GM23248 (cell line): ENCODE results near the gene ARSI. TPM values are rescaled to one million over a fixed set of nuclear protein-coding genes. Genes with fewer than 3 reads are reported as not detected.

Source experiments
- DNase-seq: peaks from one replicate; pipeline ENCODE4 v3.0.0-alpha.2; 2015
- H2AFZ ChIP-seq: fragments of 200-600 bp; sonication (generic); 2 replicates; pipeline ENCODE4 v1.6.1; 2016; ENCODE audit warnings: antibody characterized with exemption
- H3F3A ChIP-seq: fragments of 200-600 bp; sonication (generic); 2 replicates; pipeline ENCODE4 v1.6.1; 2016; ENCODE audit warnings: mild to moderate bottlenecking, antibody characterized with exemption, mixed run types; ENCODE audit not compliant: insufficient read depth
- H3K27ac ChIP-seq: fragments of 200-600 bp; sonication (generic); 2 replicates; pipeline ENCODE4 v1.5.1; 2016; ENCODE audit warnings: mild to moderate bottlenecking
- H3K27me3 ChIP-seq: fragments of 200-600 bp; sonication (generic); replicated peaks from 2 replicates; pipeline ENCODE4 v1.6.1; 2016; ENCODE audit warnings: mild to moderate bottlenecking; ENCODE audit not compliant: insufficient read depth
- H3K36me3 ChIP-seq: fragments of 200-600 bp; sonication (generic); 2 replicates; pipeline ENCODE4 v1.6.1; 2016; ENCODE audit warnings: low read depth, mild to moderate bottlenecking
- H3K4me1 ChIP-seq: fragments of 200-600 bp; sonication (generic); 2 replicates; pipeline ENCODE4 v1.6.1; 2016; ENCODE audit warnings: mild to moderate bottlenecking; ENCODE audit not compliant: insufficient read depth
- H3K4me2 ChIP-seq: fragments of 200-600 bp; sonication (generic); one replicate; pipeline ENCODE4 v1.6.1; 2016; ENCODE audit warnings: mild to moderate bottlenecking; ENCODE audit not compliant: unreplicated experiment
- H3K4me3 ChIP-seq: fragments of 200-600 bp; sonication (generic); 2 replicates; pipeline ENCODE4 v1.5.1; 2016; ENCODE audit warnings: mild to moderate bottlenecking
- H3K79me2 ChIP-seq: fragments of 200-600 bp; sonication (generic); 2 replicates; pipeline ENCODE4 v1.6.1; 2016; ENCODE audit warnings: mild to moderate bottlenecking; ENCODE audit not compliant: insufficient read depth
- H3K9ac ChIP-seq: fragments of 200-600 bp; sonication (generic); 2 replicates; pipeline ENCODE4 v1.6.1; 2016; ENCODE audit warnings: mild to moderate bottlenecking
- H3K9me2 ChIP-seq: fragments of 200-600 bp; sonication (generic); 2 replicates; pipeline ENCODE4 v1.6.1; 2016; ENCODE audit warnings: mixed run types, mild to moderate bottlenecking, moderate library complexity; ENCODE audit not compliant: insufficient read depth
- H3K9me3 ChIP-seq: fragments of 200-600 bp; sonication (generic); one replicate; pipeline ENCODE4 v1.6.1; 2017; ENCODE audit warnings: low read depth
- H4K20me1 ChIP-seq: fragments of 200-600 bp; sonication (generic); 2 replicates; pipeline ENCODE4 v1.6.0; 2016; ENCODE audit not compliant: insufficient read depth
- EZH2 ChIP-seq: fragments of 200-600 bp; sonication (generic); IDR thresholded peaks from 2 replicates; pipeline ENCODE4 v1.6.1; 2018; ENCODE audit warnings: antibody characterized with exemption, mild to moderate bottlenecking; ENCODE audit not compliant: insufficient read depth, poor library complexity, severe bottlenecking
- EZH2phosphoT487 ChIP-seq: fragments of 200-600 bp; sonication (generic); IDR thresholded peaks from 2 replicates; pipeline ENCODE4 v1.6.1; 2018; ENCODE audit warnings: antibody characterized with exemption, moderate library complexity, mild to moderate bottlenecking, low read depth; ENCODE audit not compliant: insufficient read depth
- WGBS, 2 experiments: methylation state at CpG; one replicate each; pipeline ENCODE4 v1.1.6; 2015 to 2017; ENCODE audit warnings: low lambda C conversion rate in 2 of 2, low coverage in 1 of 2; ENCODE audit errors: missing lambda C conversion rate in 2 of 2; 5-methylcytosine and 5-hydroxymethylcytosine counted together
- in situ Hi-C: fragments of 300-500 bp; cut with MboI; formaldehyde crosslinking; loops from 2 replicates; pipeline ENCODE4 v1.15.0; 2020
- polyA plus RNA-seq: library from polyadenylated mRNA; unstranded; fragments of >200 nt; fragmentation: Nextera tagmentation; extraction: Ambion mirVana; gene quantifications from 2 replicates; pipeline ENCODE4 v1.2.1, GENCODE V29; 2016
- total RNA-seq: library from RNA; depleted of rRNA; stranded (reverse); fragments of >200 nt; shearing (Covaris generic); gene quantifications from 2 replicates; pipeline ENCODE4 v1.2.3, GENCODE V29; 2014

The ARSI gene
- total and polyA plus RNA-seq, 2 experiments from 2014 or later: 1.0 to 4.3 TPM

- H2AFZ ChIP-seq: no peak overlapping the region
- no peaks in the 10 kb centered on the region for H3K4me1 ChIP-seq
- H3K4me3 ChIP-seq: no peak overlapping the region
- 82 to 87% methylated on average over 7 of the region's 7 CpGs for WGBS, 2 experiments
- in situ Hi-C loops: no loop called here
- no peak overlapping the region for H3K4me2 ChIP-seq
- no peak for DNase-seq
- no peaks in the 10 kb centered on the region for H4K20me1 ChIP-seq
- peaks cover 3% of the 10 kb centered on the region for H3F3A ChIP-seq
- TF ChIP-seq EZH2phosphoT487 (no peak), EZH2 (no peak)
- H3K27ac ChIP-seq: no peak overlapping the region
- no peaks in the 10 kb centered on the region for H3K27me3 ChIP-seq
- no peaks in the 10 kb centered on the region for H3K36me3 ChIP-seq
- no peak overlapping the region for H3K9ac ChIP-seq
- no peaks in the 10 kb centered on the region for H3K9me2 ChIP-seq
- no peaks in the 10 kb centered on the region for H3K9me3 ChIP-seq
- no peaks in the 10 kb centered on the region for H3K79me2 ChIP-seq
Observed at GRCh38 chr5:150311015-150311692, 8.4 kb upstream of the ARSI start.

GRCh38 chr5:150310246-150310645 is 7.5 kb upstream of the ARSI start:
- no peak overlapping the region for H3K4me3 ChIP-seq

GRCh38 chr5:150309886-150310239 is 7.2 kb upstream of the ARSI start:
- DNase-seq: no peak
- in situ Hi-C loops: no loop called here

More at GRCh38 chr5:150310246-150310645, 7.5 kb upstream of the ARSI start:
- Histone ChIP-seq H2AFZ (no peak overlapping the region), H3K4me2 (no peak overlapping the region), H3K9ac (no peak overlapping the region), H3K4me1 (0 out of 2 replicates have a peak, but pooled peaks cover 3% of the 10 kb centered on the region), H3F3A (no peaks in the 10 kb centered on the region), H3K9me3 (no peaks in the 10 kb centered on the region), H3K9me2 (no peaks in the 10 kb centered on the region), H3K79me2 (no peaks in the 10 kb centered on the region), H3K27ac (no peak overlapping the region), H4K20me1 (no peaks in the 10 kb centered on the region), H3K27me3 (no peaks in the 10 kb centered on the region), H3K36me3 (no peaks in the 10 kb centered on the region)
- in situ Hi-C loops: no loop called here
- WGBS, 2 experiments: 88 to 92% methylated on average over 5 of the region's 5 CpGs
- TF ChIP-seq EZH2 (no peak), EZH2phosphoT487 (no peak)
- no peak for DNase-seq

GRCh38 chr5:150309101-150309885 is 6.6 kb upstream of the ARSI start:
- Histone ChIP-seq H3K36me3 (no peaks in the 10 kb centered on the region), H3K9me2 (no peaks in the 10 kb centered on the region), H3K79me2 (no peaks in the 10 kb centered on the region), H3F3A (no peaks in the 10 kb centered on the region), H3K27ac (no peak overlapping the region), H3K9ac (no peak overlapping the region), H4K20me1 (no peaks in the 10 kb centered on the region), H3K9me3 (no peaks in the 10 kb centered on the region), H3K4me1 (0 out of 2 replicates have a peak, but pooled peaks cover 3% of the 10 kb centered on the region), H3K27me3 (no peaks in the 10 kb centered on the region), H3K4me3 (no peak overlapping the region), H3K4me2 (no peak overlapping the region), H2AFZ (no peak overlapping the region)
- in situ Hi-C loops: no loop called here
- TF ChIP-seq EZH2phosphoT487 (no peak), EZH2 (no peak)
- DNase-seq: peak; percentile 13
- 53 to 59% methylated on average over 7 of the region's 7 CpGs for WGBS, 2 experiments

More at GRCh38 chr5:150309886-150310239, 7.2 kb upstream of the ARSI start:
- no peak for TF ChIP-seq EZH2phosphoT487
- TF ChIP-seq EZH2: no peak
- WGBS, 2 experiments: 79 to 86% methylated on average over 1 of the region's 1 CpG
- Histone ChIP-seq H3K9ac (no peak overlapping the region), H3K27ac (no peak overlapping the region), H3K4me3 (no peak overlapping the region), H3K36me3 (no peaks in the 10 kb centered on the region), H4K20me1 (no peaks in the 10 kb centered on the region), H3K9me2 (no peaks in the 10 kb centered on the region), H3K79me2 (no peaks in the 10 kb centered on the region), H3K4me2 (no peak overlapping the region), H3K27me3 (no peaks in the 10 kb centered on the region), H3F3A (no peaks in the 10 kb centered on the region), H2AFZ (no peak overlapping the region), H3K4me1 (0 out of 2 replicates have a peak, but pooled peaks cover 3% of the 10 kb centered on the region), H3K9me3 (no peaks in the 10 kb centered on the region)
